Thoracic aorta (tissue), 2 donors: ENCODE data around the gene RPS10. TPM values are rescaled to one million over a fixed set of nuclear protein-coding genes. Genes with fewer than 3 reads are reported as not detected.
"Not testable (repeated sequence)": the region's sequence is repeated elsewhere in the genome, so short reads cannot be mapped to it uniquely, and the experiment has no call there.

ENCODE experiments used
- ATAC-seq: fragments of 150-250 bp; one replicate; pipeline ENCODE4 v1.8.0; 2017; ENCODE audit warnings: low read depth; ENCODE audit not compliant: insufficient number of reproducible peaks, low FRiP score
- DNase-seq: peaks from one replicate; pipeline ENCODE4 v3.0.0-alpha.2; 2020; ENCODE audit warnings: low spot score
- H3K27ac ChIP-seq, 2 donors: fragments of 200-600 bp; sonication (generic); 1 replicate in 1 of 2; 2 replicates in 1 of 2; pipeline ENCODE4 v1.5.1; 2016; ENCODE audit warnings: mild to moderate bottlenecking in 2 of 2, moderate library complexity in 2 of 2
- H3K27me3 ChIP-seq: fragments of 200-600 bp; sonication (generic); replicated peaks from 2 replicates; pipeline ENCODE4 v1.6.0; 2016; ENCODE audit warnings: mild to moderate bottlenecking; ENCODE audit not compliant: insufficient read depth
- H3K36me3 ChIP-seq: fragments of 200-600 bp; sonication (generic); one replicate; pipeline ENCODE4 v1.5.1; 2016
- H3K4me1 ChIP-seq, 2 donors: fragments of 200-600 bp; sonication (generic); 1 replicate in 1 of 2; 2 replicates in 1 of 2; pipeline versions ENCODE4 v1.5.1 to v1.6.0; 2016; ENCODE audit warnings: low read depth in 2 of 2, mild to moderate bottlenecking in 1 of 2; ENCODE audit not compliant: control insufficient read depth in 1 of 2
- H3K4me3 ChIP-seq: fragments of 200-600 bp; sonication (generic); 2 replicates; pipeline ENCODE4 v1.5.1; 2016; ENCODE audit warnings: mild to moderate bottlenecking
- H3K9me3 ChIP-seq: fragments of 200-600 bp; sonication (generic); 2 replicates; pipeline ENCODE4 v1.5.1; 2016
- total RNA-seq, 2 donors: library from RNA; depleted of rRNA; stranded (reverse); fragments of >200 nt; gene quantifications; one replicate each; pipeline versions ENCODE4 v1.1.0 to v1.2.3, GENCODE V29; 2016
- TF ChIP-seq, protein P1 (sequence below): fragments of 200-600 bp; sonication (generic); IDR thresholded peaks from one replicate; pipeline ENCODE4 v1.5.1; 2019; ENCODE audit warnings: antibody characterized with exemption

Gene RPS10
- total RNA-seq, 2 donors from 2014 or later, result 975 to 1,344 TPM

DNA sequence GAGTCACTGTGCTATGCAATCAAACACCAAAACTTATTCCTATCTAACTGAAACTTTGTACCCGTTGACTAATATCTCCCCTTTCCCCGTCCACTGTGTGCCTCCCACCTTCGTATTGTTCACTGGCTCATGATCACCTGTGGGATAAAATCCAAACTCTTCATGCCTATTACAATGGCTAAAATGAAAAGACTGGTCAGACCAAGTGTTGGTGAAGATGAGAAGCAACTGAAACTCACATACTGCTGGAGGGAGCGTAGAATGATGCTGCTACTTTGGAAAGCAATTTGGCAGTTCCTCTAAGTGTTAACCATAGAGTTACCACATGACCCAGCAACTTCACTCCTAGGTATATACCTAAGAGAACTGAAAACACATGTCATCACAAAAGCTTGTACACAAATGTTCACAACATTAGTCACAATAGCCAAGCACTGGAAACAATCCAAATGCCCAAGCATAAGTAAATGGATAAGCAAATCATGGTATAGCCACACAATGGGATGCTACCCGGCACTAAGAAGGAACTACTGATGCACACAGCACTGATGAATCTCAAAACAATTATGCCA, 13.1 kb downstream of the RPS10 start:
- no peak for DNase-seq
- no peaks in the 10 kb centered on the region for H3K27me3 ChIP-seq
- ATAC-seq, result no peak
- no peak overlapping the region for H3K4me3 ChIP-seq
- no peaks in the 10 kb centered on the region for H3K9me3 ChIP-seq
- TF ChIP-seq, protein P1, sequence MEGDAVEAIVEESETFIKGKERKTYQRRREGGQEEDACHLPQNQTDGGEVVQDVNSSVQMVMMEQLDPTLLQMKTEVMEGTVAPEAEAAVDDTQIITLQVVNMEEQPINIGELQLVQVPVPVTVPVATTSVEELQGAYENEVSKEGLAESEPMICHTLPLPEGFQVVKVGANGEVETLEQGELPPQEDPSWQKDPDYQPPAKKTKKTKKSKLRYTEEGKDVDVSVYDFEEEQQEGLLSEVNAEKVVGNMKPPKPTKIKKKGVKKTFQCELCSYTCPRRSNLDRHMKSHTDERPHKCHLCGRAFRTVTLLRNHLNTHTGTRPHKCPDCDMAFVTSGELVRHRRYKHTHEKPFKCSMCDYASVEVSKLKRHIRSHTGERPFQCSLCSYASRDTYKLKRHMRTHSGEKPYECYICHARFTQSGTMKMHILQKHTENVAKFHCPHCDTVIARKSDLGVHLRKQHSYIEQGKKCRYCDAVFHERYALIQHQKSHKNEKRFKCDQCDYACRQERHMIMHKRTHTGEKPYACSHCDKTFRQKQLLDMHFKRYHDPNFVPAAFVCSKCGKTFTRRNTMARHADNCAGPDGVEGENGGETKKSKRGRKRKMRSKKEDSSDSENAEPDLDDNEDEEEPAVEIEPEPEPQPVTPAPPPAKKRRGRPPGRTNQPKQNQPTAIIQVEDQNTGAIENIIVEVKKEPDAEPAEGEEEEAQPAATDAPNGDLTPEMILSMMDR, result no peak
- no peak overlapping the region for H3K27ac ChIP-seq
- H3K36me3 ChIP-seq, result peaks cover 7% of the 10 kb centered on the region
- H3K4me1 ChIP-seq, result peaks cover 6 to 9% of the 10 kb centered on the region in 2 donors

DNA sequence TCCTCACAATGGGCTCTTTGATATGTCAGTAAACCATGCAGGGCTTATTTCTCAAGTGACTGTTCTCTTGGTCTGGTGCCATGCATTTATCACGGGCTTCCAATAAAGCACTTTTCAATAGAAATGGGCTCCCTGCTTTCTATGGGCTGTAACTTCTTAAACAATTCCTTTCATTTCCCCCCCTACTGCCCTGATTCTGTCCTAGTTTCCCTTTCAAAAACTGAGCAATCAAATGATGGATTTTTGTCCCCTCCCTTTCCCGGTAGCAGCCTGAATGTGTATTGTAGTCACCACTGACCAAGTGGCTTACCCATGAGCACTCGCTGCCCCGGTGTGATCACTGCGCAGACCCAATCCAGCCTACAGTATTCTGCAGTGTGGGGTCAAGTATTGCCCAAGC, 13.9 kb downstream of the RPS10 start:
- no peaks in the 10 kb centered on the region for H3K27me3 ChIP-seq
- H3K4me1 ChIP-seq, result peaks cover 6 to 9% of the 10 kb centered on the region in 2 donors
- DNase-seq, result no peak
- no peak overlapping the region for H3K4me3 ChIP-seq
- H3K36me3 ChIP-seq, result no peaks in the 10 kb centered on the region
- TF ChIP-seq, protein P1, result no peak
- no peaks in the 10 kb centered on the region for H3K9me3 ChIP-seq
- no peak overlapping the region for H3K27ac ChIP-seq
- no peak for ATAC-seq

DNA sequence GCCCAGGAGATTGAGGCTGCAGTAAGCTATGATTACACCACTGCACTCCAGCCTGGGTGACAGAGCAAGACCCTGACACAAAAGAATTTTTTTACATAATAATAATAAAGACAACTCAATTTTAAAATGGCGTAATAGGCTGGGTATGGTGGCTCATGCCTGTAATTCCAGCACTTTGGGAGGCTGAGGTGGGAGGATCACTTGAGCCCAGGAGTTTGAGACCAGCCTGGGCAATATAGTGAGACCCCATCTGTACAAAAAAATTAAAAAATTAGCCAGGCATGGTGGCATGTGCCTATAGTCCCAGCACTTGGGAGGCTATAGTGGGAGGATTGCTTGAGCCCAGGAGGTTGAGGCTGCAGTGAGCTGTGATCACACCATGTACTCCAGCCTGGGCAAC, 18.0 kb downstream of the RPS10 start:
- H3K27me3 ChIP-seq, H3K27ac ChIP-seq, DNase-seq, H3K36me3 ChIP-seq, ATAC-seq, H3K4me3 ChIP-seq, H3K4me1 ChIP-seq, H3K9me3 ChIP-seq: not testable (repeated sequence)

DNA sequence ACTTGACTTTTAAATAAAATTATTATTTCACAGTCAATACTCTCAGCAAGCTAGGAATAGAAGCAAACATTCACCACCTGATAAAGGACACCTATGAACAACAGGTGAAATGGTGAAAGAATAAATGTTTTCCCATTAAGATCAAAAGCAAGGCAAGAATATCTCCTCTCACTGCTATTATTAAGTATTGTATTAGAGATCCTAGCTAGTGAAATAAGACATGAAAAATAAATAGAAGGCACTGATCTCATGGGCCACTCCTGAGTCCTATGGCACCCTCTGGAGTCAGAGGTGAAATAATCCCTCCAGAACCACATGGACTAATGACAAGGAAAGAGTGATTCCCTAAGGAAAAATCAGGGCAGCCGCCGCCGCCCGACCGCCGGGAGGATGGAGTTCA, 29.4 kb downstream of the RPS10 start:
- ATAC-seq, result no peak

DNA sequence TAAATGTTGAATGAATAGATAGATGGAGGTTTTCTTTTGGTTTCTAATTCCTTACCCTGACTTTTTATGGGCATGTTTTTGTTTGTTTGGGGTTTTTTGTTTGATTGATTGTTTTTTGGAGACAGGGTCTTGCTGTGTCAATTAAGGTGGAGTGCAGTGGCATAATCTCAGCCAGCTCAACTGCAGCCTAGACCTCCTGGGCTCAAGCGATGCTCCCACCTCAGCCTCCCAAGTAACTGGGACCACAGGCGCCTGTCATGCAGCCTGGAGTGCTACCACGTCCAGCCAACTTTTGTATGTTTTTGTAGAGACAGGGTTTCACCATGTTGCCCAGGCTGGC, 31.9 kb downstream of the RPS10 start:
- DNase-seq, result no peak
- TF ChIP-seq, protein P1, result no peak
- Histone ChIP-seq H3K9me3 (no peaks in the 10 kb centered on the region), H3K27me3 (no peaks in the 10 kb centered on the region), H3K36me3 (no peaks in the 10 kb centered on the region), H3K27ac (peak overlapping the region in 1 of 2 donors; percentile 34), H3K4me3 (no peak overlapping the region), H3K4me1 (peaks cover 16 to 17% of the 10 kb centered on the region in 2 donors)
- no peak for ATAC-seq

More for the DNA sequence above, 29.4 kb downstream of the RPS10 start:
- no peak for DNase-seq
- TF ChIP-seq, protein P1, result no peak
- H3K9me3 ChIP-seq, result no peaks in the 10 kb centered on the region
- peaks cover 13 to 15% of the 10 kb centered on the region in 2 donors for H3K4me1 ChIP-seq
- no peaks in the 10 kb centered on the region for H3K27me3 ChIP-seq
- no peaks in the 10 kb centered on the region for H3K36me3 ChIP-seq
- no peak overlapping the region for H3K4me3 ChIP-seq
- H3K27ac ChIP-seq, result no peak overlapping the region
